Measurements from ENCODE around the gene SYT9. TPM values are rescaled to one million over a fixed set of nuclear protein-coding genes. Genes with fewer than 3 reads are reported as not detected.

The SYT9 gene
- total RNA-seq, 1 donor from 2014 or later: 0.52 TPM

DNA sequence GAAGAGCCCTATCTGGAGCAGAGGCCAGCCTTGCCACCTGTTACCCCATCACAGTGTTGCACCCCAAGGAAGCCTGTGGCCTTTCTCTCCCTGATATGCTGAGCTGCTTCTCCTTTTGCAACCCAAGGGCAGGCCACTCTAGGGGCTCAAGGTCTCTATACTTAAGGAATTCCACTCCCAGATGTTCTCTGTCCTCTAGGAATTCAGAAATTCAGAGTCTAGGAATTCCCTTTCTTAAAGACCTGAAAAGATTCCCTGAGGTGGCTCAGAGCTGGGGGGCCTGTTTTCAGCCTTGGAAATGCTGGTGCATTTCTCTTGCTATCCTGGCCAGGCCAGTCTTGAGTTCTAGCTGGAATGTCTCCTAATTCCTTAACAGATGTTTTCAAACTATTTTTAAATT lies 165.6 kb downstream of the SYT9 start:
- Histone ChIP-seq H3K9ac (ENCODE audit: low read depth in 1 of 3, low read length in 3 of 3) (no peak overlapping the region), H3K9me3 (ENCODE audit: control insufficient read depth in 3 of 3, low read length in 3 of 3) (no peaks in the 10 kb centered on the region), H3K27ac (ENCODE audit: low read depth, low read length) (no peak overlapping the region)

GRCh38 chr11:7418061-7418460 lies 166.4 kb downstream of the SYT9 start:
- Histone ChIP-seq H3K36me3 (ENCODE audit: control insufficient read depth in 3 of 3, insufficient read depth in 3 of 3, low read length in 3 of 3) (no peaks in the 10 kb centered on the region), H3K9ac (ENCODE audit: low read depth in 1 of 3, low read length in 3 of 3) (no peak overlapping the region), H3K4me1 (ENCODE audit: control insufficient read depth in 3 of 3, insufficient read depth in 3 of 3, low read length in 3 of 3) (peaks cover 0 to 3% (median 0%) of the 10 kb centered on the region in 3 donors), H3K4me3 (ENCODE audit: low read length in 3 of 3) (no peak overlapping the region), H3K27ac (ENCODE audit: low read depth, low read length) (no peak overlapping the region), H3K9me3 (ENCODE audit: control insufficient read depth in 3 of 3, low read length in 3 of 3) (no peaks in the 10 kb centered on the region), H3K27me3 (ENCODE audit: control insufficient read depth in 3 of 3, insufficient read depth in 3 of 3, low read length in 3 of 3) (no peaks in the 10 kb centered on the region)

More for the DNA sequence above, 165.6 kb downstream of the SYT9 start:
- no peak overlapping the region for H3K4me3 ChIP-seq (ENCODE audit: low read length in 3 of 3)
- no peaks in the 10 kb centered on the region for H3K27me3 ChIP-seq (ENCODE audit: control insufficient read depth in 3 of 3, insufficient read depth in 3 of 3, low read length in 3 of 3)
- H3K36me3 ChIP-seq (ENCODE audit: control insufficient read depth in 3 of 3, insufficient read depth in 3 of 3, low read length in 3 of 3): no peaks in the 10 kb centered on the region
- H3K4me1 ChIP-seq (ENCODE audit: control insufficient read depth in 3 of 3, insufficient read depth in 3 of 3, low read length in 3 of 3): peaks cover 0 to 3% (median 0%) of the 10 kb centered on the region in 3 donors

GRCh38 chr11:7418906-7419305 lies 167.2 kb downstream of the SYT9 start:
- Histone ChIP-seq H3K4me3 (ENCODE audit: low read length in 3 of 3) (no peak overlapping the region), H3K36me3 (ENCODE audit: control insufficient read depth in 3 of 3, insufficient read depth in 3 of 3, low read length in 3 of 3) (no peaks in the 10 kb centered on the region), H3K4me1 (ENCODE audit: control insufficient read depth in 3 of 3, insufficient read depth in 3 of 3, low read length in 3 of 3) (peaks cover 0 to 3% (median 0%) of the 10 kb centered on the region in 3 donors), H3K27ac (ENCODE audit: low read depth, low read length) (no peak overlapping the region), H3K27me3 (ENCODE audit: control insufficient read depth in 3 of 3, insufficient read depth in 3 of 3, low read length in 3 of 3) (no peaks in the 10 kb centered on the region), H3K9me3 (ENCODE audit: control insufficient read depth in 3 of 3, low read length in 3 of 3) (no peaks in the 10 kb centered on the region), H3K9ac (ENCODE audit: low read depth in 1 of 3, low read length in 3 of 3) (no peak overlapping the region)

DNA sequence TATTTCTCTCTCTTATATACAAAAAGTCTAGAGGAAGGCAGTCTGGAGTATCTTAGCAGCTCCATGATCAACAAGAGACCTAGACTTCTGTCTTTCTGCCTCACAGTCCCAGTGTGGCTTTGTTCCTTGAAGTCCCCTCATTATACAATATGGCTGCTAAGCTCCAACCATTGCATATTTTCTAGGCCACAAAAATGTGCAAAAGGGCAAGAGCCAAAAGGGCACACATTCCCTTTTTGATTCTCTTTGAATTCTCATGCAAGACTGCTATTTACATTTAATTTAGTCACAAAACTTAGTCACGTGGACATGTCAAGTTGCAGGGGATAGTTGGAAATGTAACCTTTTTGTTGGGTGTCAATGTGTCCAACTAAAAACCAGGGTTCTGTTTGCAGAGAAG lies 169.4 kb downstream of the SYT9 start:
- H3K27ac ChIP-seq (ENCODE audit: low read depth, low read length): no peak overlapping the region
- H3K9me3 ChIP-seq (ENCODE audit: control insufficient read depth in 3 of 3, low read length in 3 of 3): no peaks in the 10 kb centered on the region
- no peak overlapping the region for H3K4me3 ChIP-seq (ENCODE audit: low read length in 3 of 3)

GRCh38 chr11:7422544-7423331 lies 171.0 kb downstream of the SYT9 start:
- Histone ChIP-seq H3K27me3 (ENCODE audit: control insufficient read depth in 3 of 3, insufficient read depth in 3 of 3, low read length in 3 of 3) (no peaks in the 10 kb centered on the region), H3K36me3 (ENCODE audit: control insufficient read depth in 3 of 3, insufficient read depth in 3 of 3, low read length in 3 of 3) (no peaks in the 10 kb centered on the region)

More for the DNA sequence above, 169.4 kb downstream of the SYT9 start:
- no peaks in the 10 kb centered on the region for H3K4me1 ChIP-seq (ENCODE audit: control insufficient read depth in 3 of 3, insufficient read depth in 3 of 3, low read length in 3 of 3)
- no peaks in the 10 kb centered on the region for H3K27me3 ChIP-seq (ENCODE audit: control insufficient read depth in 3 of 3, insufficient read depth in 3 of 3, low read length in 3 of 3)
- H3K9ac ChIP-seq (ENCODE audit: low read depth in 1 of 3, low read length in 3 of 3): no peak overlapping the region
- no peaks in the 10 kb centered on the region for H3K36me3 ChIP-seq (ENCODE audit: control insufficient read depth in 3 of 3, insufficient read depth in 3 of 3, low read length in 3 of 3)

GRCh38 chr11:7423946-7424345 lies 172.2 kb downstream of the SYT9 start:
- Histone ChIP-seq H3K9me3 (ENCODE audit: control insufficient read depth in 3 of 3, low read length in 3 of 3) (no peaks in the 10 kb centered on the region), H3K36me3 (ENCODE audit: control insufficient read depth in 3 of 3, insufficient read depth in 3 of 3, low read length in 3 of 3) (no peaks in the 10 kb centered on the region), H3K4me1 (ENCODE audit: control insufficient read depth in 3 of 3, insufficient read depth in 3 of 3, low read length in 3 of 3) (no peaks in the 10 kb centered on the region), H3K27me3 (ENCODE audit: control insufficient read depth in 3 of 3, insufficient read depth in 3 of 3, low read length in 3 of 3) (peaks cover 0 to 3% (median 0%) of the 10 kb centered on the region in 3 donors), H3K27ac (ENCODE audit: low read depth, low read length) (no peak overlapping the region), H3K9ac (ENCODE audit: low read depth in 1 of 3, low read length in 3 of 3) (no peak overlapping the region), H3K4me3 (ENCODE audit: low read length in 3 of 3) (no peak overlapping the region)

More at GRCh38 chr11:7422544-7423331, 171.0 kb downstream of the SYT9 start:
- no peak overlapping the region for H3K9ac ChIP-seq (ENCODE audit: low read depth in 1 of 3, low read length in 3 of 3)
- no peak overlapping the region for H3K27ac ChIP-seq (ENCODE audit: low read depth, low read length)
- H3K4me3 ChIP-seq (ENCODE audit: low read length in 3 of 3): no peak overlapping the region
- H3K4me1 ChIP-seq (ENCODE audit: control insufficient read depth in 3 of 3, insufficient read depth in 3 of 3, low read length in 3 of 3): no peaks in the 10 kb centered on the region
- H3K9me3 ChIP-seq (ENCODE audit: control insufficient read depth in 3 of 3, low read length in 3 of 3): no peaks in the 10 kb centered on the region

GRCh38 chr11:7427733-7428132 lies 176.0 kb downstream of the SYT9 start:
- Histone ChIP-seq H3K9ac (ENCODE audit: low read depth in 1 of 3, low read length in 3 of 3) (no peak overlapping the region), H3K4me3 (ENCODE audit: low read length in 3 of 3) (no peak overlapping the region), H3K9me3 (ENCODE audit: control insufficient read depth in 3 of 3, low read length in 3 of 3) (no peaks in the 10 kb centered on the region), H3K27ac (ENCODE audit: low read depth, low read length) (no peak overlapping the region), H3K4me1 (ENCODE audit: control insufficient read depth in 3 of 3, insufficient read depth in 3 of 3, low read length in 3 of 3) (no peaks in the 10 kb centered on the region), H3K36me3 (ENCODE audit: control insufficient read depth in 3 of 3, insufficient read depth in 3 of 3, low read length in 3 of 3) (no peaks in the 10 kb centered on the region), H3K27me3 (ENCODE audit: control insufficient read depth in 3 of 3, insufficient read depth in 3 of 3, low read length in 3 of 3) (peaks cover 0 to 3% (median 0%) of the 10 kb centered on the region in 3 donors)

DNA sequence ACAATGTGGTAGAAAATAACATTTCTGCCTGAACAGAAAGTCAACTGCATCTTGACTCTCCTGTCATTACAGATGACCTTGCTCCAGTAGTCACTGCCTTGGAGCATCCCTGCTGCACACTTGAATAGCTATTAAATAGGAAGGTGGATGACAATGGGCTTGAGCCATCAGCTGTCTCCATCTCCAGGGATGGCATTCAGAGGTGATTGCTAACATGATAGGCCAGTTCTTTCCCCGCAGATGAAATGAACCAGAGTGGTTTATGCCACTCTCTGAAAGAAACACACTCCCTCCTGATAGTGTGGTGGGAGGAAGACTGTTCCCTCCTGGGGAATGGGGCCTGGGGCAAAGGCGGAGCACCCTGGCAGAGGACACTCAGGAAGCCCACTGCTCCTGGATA lies 176.5 kb downstream of the SYT9 start:
- Histone ChIP-seq H3K27ac (ENCODE audit: low read depth, low read length) (no peak overlapping the region), H3K4me3 (ENCODE audit: low read length in 3 of 3) (no peak overlapping the region), H3K9ac (ENCODE audit: low read depth in 1 of 3, low read length in 3 of 3) (no peak overlapping the region), H3K27me3 (ENCODE audit: control insufficient read depth in 3 of 3, insufficient read depth in 3 of 3, low read length in 3 of 3) (peaks cover 0 to 3% (median 0%) of the 10 kb centered on the region in 3 donors), H3K4me1 (ENCODE audit: control insufficient read depth in 3 of 3, insufficient read depth in 3 of 3, low read length in 3 of 3) (no peaks in the 10 kb centered on the region), H3K9me3 (ENCODE audit: control insufficient read depth in 3 of 3, low read length in 3 of 3) (no peaks in the 10 kb centered on the region), H3K36me3 (ENCODE audit: control insufficient read depth in 3 of 3, insufficient read depth in 3 of 3, low read length in 3 of 3) (no peaks in the 10 kb centered on the region)

DNA sequence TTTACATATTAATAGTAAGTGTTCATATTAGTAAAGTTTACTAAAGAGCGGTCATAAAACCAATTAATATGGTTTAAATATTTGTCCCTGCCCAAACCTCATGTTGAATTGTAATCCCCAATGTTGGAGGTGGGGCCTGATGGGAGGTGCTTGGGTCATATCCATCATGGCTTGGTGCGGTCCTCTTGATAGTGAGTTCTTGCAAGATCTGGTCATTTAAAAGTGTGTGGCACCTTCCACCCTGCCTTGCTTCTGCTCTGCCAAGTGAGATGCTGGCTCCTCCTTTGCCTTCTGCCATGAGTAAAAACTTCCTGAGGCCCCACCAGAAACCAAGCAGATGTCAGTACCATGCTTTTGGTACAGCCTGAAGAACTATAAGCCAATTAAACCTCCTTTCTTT lies 178.8 kb downstream of the SYT9 start:
- Histone ChIP-seq H3K9ac (ENCODE audit: low read depth in 1 of 3, low read length in 3 of 3) (no peak overlapping the region), H3K4me3 (ENCODE audit: low read length in 3 of 3) (no peak overlapping the region), H3K27me3 (ENCODE audit: control insufficient read depth in 3 of 3, insufficient read depth in 3 of 3, low read length in 3 of 3) (peaks cover 0 to 3% (median 0%) of the 10 kb centered on the region in 3 donors), H3K4me1 (ENCODE audit: control insufficient read depth in 3 of 3, insufficient read depth in 3 of 3, low read length in 3 of 3) (no peaks in the 10 kb centered on the region), H3K27ac (ENCODE audit: low read depth, low read length) (no peak overlapping the region), H3K36me3 (ENCODE audit: control insufficient read depth in 3 of 3, insufficient read depth in 3 of 3, low read length in 3 of 3) (no peaks in the 10 kb centered on the region), H3K9me3 (ENCODE audit: control insufficient read depth in 3 of 3, low read length in 3 of 3) (no peaks in the 10 kb centered on the region)

DNA sequence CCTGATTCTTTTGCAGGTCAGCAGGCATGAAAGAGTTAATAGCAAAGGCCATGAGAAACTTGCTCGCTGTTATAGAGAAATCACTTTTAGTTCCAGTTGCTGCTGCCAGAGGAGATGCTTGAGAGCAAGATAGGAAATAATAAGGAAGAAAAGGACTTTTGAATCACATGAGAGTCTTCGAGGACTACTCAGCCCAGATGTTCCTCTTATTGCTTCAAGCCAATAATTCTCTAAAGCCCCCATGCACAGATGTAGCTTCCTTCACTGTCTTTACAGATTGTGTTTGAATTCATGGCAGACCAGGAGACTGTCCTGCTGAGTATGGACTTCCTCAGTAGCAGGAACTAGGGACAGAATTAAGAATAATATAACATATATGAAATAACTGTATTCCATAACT lies 183.5 kb downstream of the SYT9 start:
- H3K4me3 ChIP-seq (ENCODE audit: low read length in 3 of 3): no peak overlapping the region
- no peak overlapping the region for H3K9ac ChIP-seq (ENCODE audit: low read depth in 1 of 3, low read length in 3 of 3)
- H3K4me1 ChIP-seq (ENCODE audit: control insufficient read depth in 3 of 3, insufficient read depth in 3 of 3, low read length in 3 of 3): no peaks in the 10 kb centered on the region
- no peaks in the 10 kb centered on the region for H3K27me3 ChIP-seq (ENCODE audit: control insufficient read depth in 3 of 3, insufficient read depth in 3 of 3, low read length in 3 of 3)
- H3K9me3 ChIP-seq (ENCODE audit: control insufficient read depth in 3 of 3, low read length in 3 of 3): no peaks in the 10 kb centered on the region
- H3K36me3 ChIP-seq (ENCODE audit: control insufficient read depth in 3 of 3, insufficient read depth in 3 of 3, low read length in 3 of 3): peaks cover 0 to 2% (median 0%) of the 10 kb centered on the region in 3 donors
- H3K27ac ChIP-seq (ENCODE audit: low read depth, low read length): no peak overlapping the region

Data from skeletal muscle tissue (tissue), 4 donors.